ENCODE data around the gene VPS51.

The VPS51 gene

GRCh38 chr11:65151331-65151899 is 55.4 kb downstream of the VPS51 start:
- H3K9me3 ChIP-seq (replicated peaks in 1 of 11) = peaks cover 13 to 18% (median 15%) of the 10 kb centered on the region in 11 experiments
- H3K4me3 ChIP-seq = no peak overlapping the region
- H3K36me3 ChIP-seq = no peaks in the 10 kb centered on the region
- peak overlapping the region in 9 of 11 experiments; percentile 16 to 83 (median 44); a peak in 14 of 22 replicates for H3K4me2 ChIP-seq
- peak overlapping the region in 3 of 11 experiments; percentile 39 to 57 (median 43); a peak in 4 of 22 replicates for H3K27ac ChIP-seq
- H3K27me3 ChIP-seq = no peaks in the 10 kb centered on the region
- TF ChIP-seq Cebpa-rat (IDR thresholded peaks at IDR 0.05) = no peak
- peaks cover 21 to 42% (median 31%) of the 10 kb centered on the region in 10 experiments for H3K4me1 ChIP-seq
- peak overlapping the region in 1 of 11 experiments; percentile 34; a peak in 1 of 22 replicates for H3K9ac ChIP-seq
- no peaks in the 10 kb centered on the region for H4K20me1 ChIP-seq

DNA sequence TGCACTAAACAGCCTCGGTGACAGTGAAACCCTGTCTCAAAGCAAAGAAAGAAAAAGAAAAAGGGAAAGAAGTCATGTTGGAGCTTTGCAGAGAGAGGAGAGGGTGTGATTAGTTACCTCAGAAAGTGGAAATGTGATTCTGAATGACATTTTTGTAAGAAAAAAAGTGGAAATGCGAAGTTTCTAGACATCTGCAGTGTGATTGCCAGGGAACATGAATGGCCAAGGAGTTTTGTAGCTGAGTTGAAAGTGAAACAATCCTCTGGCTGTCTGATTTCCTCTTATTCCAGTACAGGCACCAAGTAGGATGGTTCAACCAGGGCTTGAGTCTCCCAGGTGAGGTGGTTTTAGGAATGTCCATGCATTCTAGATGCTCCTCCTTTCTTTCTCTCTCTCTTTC is 56.1 kb downstream of the VPS51 start:
- H4K20me1 ChIP-seq = no peaks in the 10 kb centered on the region
- peaks cover 6 to 11% (median 8%) of the 10 kb centered on the region in 11 experiments for H3K9me3 ChIP-seq (replicated peaks in 1 of 11)
- TF ChIP-seq Cebpa-rat (IDR thresholded peaks at IDR 0.05) = no peak
- H3K4me2 ChIP-seq = peak overlapping the region in 5 of 11 experiments; percentile 44 to 83 (median 72); a peak in 8 of 22 replicates
- no peak overlapping the region for H3K27ac ChIP-seq
- H3K27me3 ChIP-seq = no peaks in the 10 kb centered on the region
- no peak overlapping the region for H3K4me3 ChIP-seq
- H3K4me1 ChIP-seq = peaks cover 20 to 39% (median 30%) of the 10 kb centered on the region in 10 experiments; a peak in 18 of 20 replicates
- no peak overlapping the region for H3K9ac ChIP-seq
- no peaks in the 10 kb centered on the region for H3K36me3 ChIP-seq

DNA sequence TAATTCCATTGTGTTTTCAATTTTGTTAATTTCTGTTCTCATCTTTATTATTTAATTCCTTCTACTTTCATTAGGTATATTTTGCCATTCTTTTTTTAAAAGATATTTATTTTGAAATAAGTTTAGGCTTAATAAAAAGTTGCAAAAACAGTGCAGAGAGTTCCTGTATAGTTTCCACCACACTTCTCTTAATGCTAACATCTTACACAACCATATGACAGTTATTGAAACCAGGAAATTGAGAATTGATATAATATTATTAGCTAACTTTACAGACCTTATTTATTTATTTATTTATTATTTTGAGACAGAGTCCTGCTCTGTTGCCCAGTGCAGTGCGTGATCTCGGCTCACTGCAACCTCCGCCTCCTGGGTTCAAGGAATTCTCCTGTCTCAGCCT is 60.2 kb downstream of the VPS51 start:
- H4K20me1 ChIP-seq = no peaks in the 10 kb centered on the region
- H3K27ac ChIP-seq = no peak overlapping the region
- no peak overlapping the region for H3K9ac ChIP-seq
- no peak for TF ChIP-seq Cebpa-rat (IDR thresholded peaks at IDR 0.05)
- peaks cover 0 to 22% (median 7%) of the 10 kb centered on the region in 10 experiments; a peak in 15 of 20 replicates for H3K4me1 ChIP-seq
- H3K4me3 ChIP-seq = no peak overlapping the region
- no peak overlapping the region for H3K4me2 ChIP-seq
- H3K27me3 ChIP-seq = no peaks in the 10 kb centered on the region
- H3K36me3 ChIP-seq = no peaks in the 10 kb centered on the region
- no peaks in the 10 kb centered on the region for H3K9me3 ChIP-seq (replicated peaks in 1 of 11)

GRCh38 chr11:65156926-65157325 is 60.9 kb downstream of the VPS51 start:
- TF ChIP-seq Cebpa-rat (IDR thresholded peaks at IDR 0.05) = no peak
- Histone ChIP-seq H3K9me3 (replicated peaks in 1 of 11) (no peaks in the 10 kb centered on the region), H3K27me3 (no peaks in the 10 kb centered on the region), H3K27ac (no peak overlapping the region), H3K4me1 (peaks cover 0 to 15% (median 2%) of the 10 kb centered on the region in 10 experiments; a peak in 10 of 20 replicates), H3K4me3 (no peak overlapping the region), H4K20me1 (no peaks in the 10 kb centered on the region), H3K4me2 (no peak overlapping the region), H3K36me3 (no peaks in the 10 kb centered on the region), H3K9ac (no peak overlapping the region)

DNA sequence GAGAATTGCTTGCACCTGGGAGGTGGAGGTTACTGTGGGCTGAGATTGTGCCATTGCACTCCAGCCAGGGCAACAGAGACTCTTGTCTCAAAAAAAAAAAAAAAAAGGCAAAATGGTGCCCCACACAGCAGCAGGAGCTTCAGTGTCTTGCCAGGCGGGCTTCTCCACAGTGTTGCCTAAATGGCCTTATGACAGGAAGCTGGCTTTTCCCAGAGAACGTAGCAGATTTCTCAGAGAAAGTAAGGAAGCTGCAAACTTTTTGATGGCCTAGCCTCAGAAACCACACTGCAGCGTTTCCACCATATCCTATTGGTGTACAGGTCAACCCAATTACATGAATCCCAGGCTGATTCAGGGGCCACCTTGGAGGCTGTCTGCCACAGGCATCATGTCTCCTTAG is 61.3 kb downstream of the VPS51 start:
- TF ChIP-seq Cebpa-rat (IDR thresholded peaks at IDR 0.05) = no peak
- Histone ChIP-seq H3K36me3 (no peaks in the 10 kb centered on the region), H3K4me3 (no peak overlapping the region), H3K9ac (no peak overlapping the region), H3K27me3 (no peaks in the 10 kb centered on the region), H3K9me3 (replicated peaks in 1 of 11) (no peaks in the 10 kb centered on the region), H3K4me2 (no peak overlapping the region), H3K27ac (no peak overlapping the region), H3K4me1 (peaks cover 0 to 11% (median under 1%) of the 10 kb centered on the region in 10 experiments; a peak in 8 of 20 replicates), H4K20me1 (no peaks in the 10 kb centered on the region)

GRCh38 chr11:65159012-65159411 is 63.0 kb downstream of the VPS51 start:
- no peak overlapping the region for H3K4me2 ChIP-seq

DNA sequence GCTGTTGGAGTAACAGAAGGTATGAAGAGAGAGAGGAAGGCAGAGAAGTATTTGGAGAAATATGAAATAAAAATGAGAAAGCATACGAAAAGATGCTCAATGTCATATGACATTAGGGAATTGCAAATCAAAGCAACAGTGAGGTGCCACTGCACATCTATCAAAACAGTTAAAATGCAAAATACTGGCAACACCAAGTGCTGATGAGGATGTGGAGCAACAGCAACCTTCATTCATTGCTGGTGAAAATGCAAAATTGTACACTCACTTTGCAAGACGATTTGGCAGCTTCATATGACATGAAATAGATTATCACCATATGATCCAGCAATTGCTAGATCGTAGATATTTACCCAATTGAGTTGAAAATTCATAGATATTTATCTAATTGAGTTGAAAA is 64.6 kb downstream of the VPS51 start:
- Histone ChIP-seq H3K4me2 (no peak overlapping the region), H3K4me1 (no peaks in the 10 kb centered on the region), H3K9me3 (replicated peaks in 1 of 11) (no peaks in the 10 kb centered on the region), H3K27ac (no peak overlapping the region), H3K36me3 (no peaks in the 10 kb centered on the region), H3K27me3 (no peaks in the 10 kb centered on the region), H3K4me3 (no peak overlapping the region), H3K9ac (no peak overlapping the region), H4K20me1 (no peaks in the 10 kb centered on the region)
- no peak for TF ChIP-seq Cebpa-rat (IDR thresholded peaks at IDR 0.05)

More at GRCh38 chr11:65159012-65159411, 63.0 kb downstream of the VPS51 start:
- Histone ChIP-seq H3K4me3 (no peak overlapping the region), H3K4me1 (no peaks in the 10 kb centered on the region), H3K9ac (no peak overlapping the region), H3K27me3 (no peaks in the 10 kb centered on the region), H4K20me1 (no peaks in the 10 kb centered on the region), H3K27ac (no peak overlapping the region), H3K36me3 (no peaks in the 10 kb centered on the region), H3K9me3 (replicated peaks in 1 of 11) (no peaks in the 10 kb centered on the region)
- no peak for TF ChIP-seq Cebpa-rat (IDR thresholded peaks at IDR 0.05)
